ENCODE measurements around the gene LRRD1. TPM values are rescaled to one million over a fixed set of nuclear protein-coding genes. Genes with fewer than 3 reads are reported as not detected.
"Not testable (repeated sequence)": the region's sequence is repeated elsewhere in the genome, so short reads cannot be mapped to it uniquely, and the experiment has no call there.

The LRRD1 gene
- total RNA-seq, 4 donors from 2014 or later: 0.29 TPM; not detected in 3

DNA sequence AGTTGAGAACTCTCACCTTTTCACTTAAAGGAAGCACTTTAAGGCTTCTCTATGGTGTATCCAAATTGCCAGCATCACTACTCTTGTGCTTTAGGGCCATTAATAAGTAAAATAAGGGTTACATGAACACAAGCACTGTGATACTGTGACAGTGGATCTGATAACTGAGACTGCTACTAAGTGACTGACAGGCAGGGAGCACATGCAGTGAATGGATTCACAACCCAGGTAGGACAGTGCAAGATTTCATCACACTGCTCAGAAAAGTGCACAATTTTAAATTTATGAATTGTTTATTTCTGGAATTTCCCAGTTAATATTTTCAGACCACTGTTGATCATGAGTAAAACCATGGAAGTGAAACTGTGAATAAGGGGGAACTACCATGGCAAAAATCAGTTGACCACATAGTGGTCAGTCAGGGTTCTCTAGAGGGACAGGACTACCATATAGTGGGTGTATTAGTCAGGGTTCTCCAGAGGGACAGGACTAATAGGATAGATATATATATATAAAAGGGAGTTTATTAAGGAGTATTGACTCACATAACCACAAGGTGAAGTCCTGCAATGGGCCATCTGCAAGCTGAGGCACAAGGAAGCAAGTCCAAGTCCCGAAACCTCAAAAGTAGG, 23.7 kb downstream of the LRRD1 start:
- no peaks in the 10 kb centered on the region for H3K9me3 ChIP-seq
- no peak overlapping the region for H3K4me3 ChIP-seq
- H3K27me3 ChIP-seq: no peaks in the 10 kb centered on the region
- no peak for DNase-seq (ENCODE audit: low spot score in 2 of 2)
- H3K36me3 ChIP-seq: no peaks in the 10 kb centered on the region
- 94% methylated on average over 1 of the region's 1 CpG for WGBS
- no peak overlapping the region for H3K27ac ChIP-seq
- TF ChIP-seq POLR2A (IDR thresholded peaks at IDR 0.05) (no peak), POLR2AphosphoS5 (IDR thresholded peaks at IDR 0.05) (no peak), EP300 (IDR thresholded peaks at IDR 0.05) (no peak)
- TF ChIP-seq, protein P1, sequence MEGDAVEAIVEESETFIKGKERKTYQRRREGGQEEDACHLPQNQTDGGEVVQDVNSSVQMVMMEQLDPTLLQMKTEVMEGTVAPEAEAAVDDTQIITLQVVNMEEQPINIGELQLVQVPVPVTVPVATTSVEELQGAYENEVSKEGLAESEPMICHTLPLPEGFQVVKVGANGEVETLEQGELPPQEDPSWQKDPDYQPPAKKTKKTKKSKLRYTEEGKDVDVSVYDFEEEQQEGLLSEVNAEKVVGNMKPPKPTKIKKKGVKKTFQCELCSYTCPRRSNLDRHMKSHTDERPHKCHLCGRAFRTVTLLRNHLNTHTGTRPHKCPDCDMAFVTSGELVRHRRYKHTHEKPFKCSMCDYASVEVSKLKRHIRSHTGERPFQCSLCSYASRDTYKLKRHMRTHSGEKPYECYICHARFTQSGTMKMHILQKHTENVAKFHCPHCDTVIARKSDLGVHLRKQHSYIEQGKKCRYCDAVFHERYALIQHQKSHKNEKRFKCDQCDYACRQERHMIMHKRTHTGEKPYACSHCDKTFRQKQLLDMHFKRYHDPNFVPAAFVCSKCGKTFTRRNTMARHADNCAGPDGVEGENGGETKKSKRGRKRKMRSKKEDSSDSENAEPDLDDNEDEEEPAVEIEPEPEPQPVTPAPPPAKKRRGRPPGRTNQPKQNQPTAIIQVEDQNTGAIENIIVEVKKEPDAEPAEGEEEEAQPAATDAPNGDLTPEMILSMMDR (IDR thresholded peaks at IDR 0.05): no peak
- H3K4me1 ChIP-seq: no peaks in the 10 kb centered on the region

DNA sequence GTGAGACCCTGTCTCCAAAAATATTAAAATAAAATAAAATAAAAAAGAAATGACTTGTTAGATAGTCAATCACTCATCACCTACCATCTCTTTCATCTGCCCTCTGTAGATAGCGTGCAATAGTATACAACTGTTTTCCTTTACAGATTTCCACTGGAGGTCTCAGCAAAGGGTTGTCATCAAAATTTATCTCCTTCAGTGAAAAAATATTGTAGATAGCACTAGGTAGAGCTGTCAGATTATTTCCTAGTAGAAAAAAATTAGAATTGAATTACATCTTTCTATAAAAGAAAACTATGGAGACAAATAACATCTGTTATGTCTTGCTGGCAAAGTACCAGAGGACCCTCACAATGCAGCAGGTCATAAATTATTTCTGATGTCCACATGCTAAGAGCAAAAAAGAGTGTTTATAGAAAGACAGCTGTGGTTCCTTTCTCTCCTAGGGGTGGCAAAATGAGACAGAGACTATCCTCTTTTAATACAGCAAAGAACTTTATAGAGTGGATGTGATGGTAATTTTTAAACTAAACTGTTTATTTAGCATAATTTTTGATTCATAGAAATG, 28.4 kb downstream of the LRRD1 start:
- TF ChIP-seq POLR2A (IDR thresholded peaks at IDR 0.05): no peak
- Histone ChIP-seq H3K27ac (no peak overlapping the region), H3K4me1 (no peaks in the 10 kb centered on the region), H3K4me3 (no peak overlapping the region), H3K36me3 (no peaks in the 10 kb centered on the region), H3K27me3 (no peaks in the 10 kb centered on the region), H3K9me3 (no peaks in the 10 kb centered on the region)
- 74% methylated on average over 1 of the region's 1 CpG for WGBS
- DNase-seq (ENCODE audit: low spot score in 2 of 2): no peak

DNA sequence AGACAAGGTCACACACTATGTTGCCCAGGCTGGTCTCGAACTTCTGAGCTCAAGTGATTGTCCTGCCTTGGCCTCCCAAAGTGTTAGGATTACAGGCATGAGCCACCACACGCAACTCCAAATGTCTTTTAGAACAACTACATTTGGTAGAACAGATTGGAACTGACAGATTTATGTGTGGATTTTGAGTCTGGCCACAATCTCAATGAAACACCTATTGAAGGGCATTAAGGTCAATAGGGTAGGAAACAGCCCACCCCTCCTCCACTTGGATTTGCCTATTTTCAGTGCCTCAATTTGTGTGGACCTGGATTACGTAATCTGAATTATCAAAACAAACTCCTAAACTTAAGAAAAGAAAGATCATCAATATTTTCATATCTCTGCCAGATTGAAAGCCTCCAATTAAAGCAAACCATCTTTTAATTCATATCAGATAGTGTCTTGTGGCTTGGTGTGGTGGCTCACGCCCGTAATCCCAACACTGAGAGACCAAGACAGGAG, 29.2 kb downstream of the LRRD1 start:
- H3K27ac ChIP-seq: no peak overlapping the region
- no peaks in the 10 kb centered on the region for H3K27me3 ChIP-seq
- H3K4me3 ChIP-seq: no peak overlapping the region
- TF ChIP-seq EP300 (IDR thresholded peaks at IDR 0.05) (no peak), POLR2AphosphoS5 (IDR thresholded peaks at IDR 0.05) (no peak), POLR2A (IDR thresholded peaks at IDR 0.05) (no peak)
- TF ChIP-seq, protein P1 (IDR thresholded peaks at IDR 0.05): no peak
- H3K36me3 ChIP-seq: no peaks in the 10 kb centered on the region
- 94% methylated on average over 5 of the region's 5 CpGs for WGBS
- no peaks in the 10 kb centered on the region for H3K4me1 ChIP-seq
- no peaks in the 10 kb centered on the region for H3K9me3 ChIP-seq
- no peak for DNase-seq (ENCODE audit: low spot score in 2 of 2)

DNA sequence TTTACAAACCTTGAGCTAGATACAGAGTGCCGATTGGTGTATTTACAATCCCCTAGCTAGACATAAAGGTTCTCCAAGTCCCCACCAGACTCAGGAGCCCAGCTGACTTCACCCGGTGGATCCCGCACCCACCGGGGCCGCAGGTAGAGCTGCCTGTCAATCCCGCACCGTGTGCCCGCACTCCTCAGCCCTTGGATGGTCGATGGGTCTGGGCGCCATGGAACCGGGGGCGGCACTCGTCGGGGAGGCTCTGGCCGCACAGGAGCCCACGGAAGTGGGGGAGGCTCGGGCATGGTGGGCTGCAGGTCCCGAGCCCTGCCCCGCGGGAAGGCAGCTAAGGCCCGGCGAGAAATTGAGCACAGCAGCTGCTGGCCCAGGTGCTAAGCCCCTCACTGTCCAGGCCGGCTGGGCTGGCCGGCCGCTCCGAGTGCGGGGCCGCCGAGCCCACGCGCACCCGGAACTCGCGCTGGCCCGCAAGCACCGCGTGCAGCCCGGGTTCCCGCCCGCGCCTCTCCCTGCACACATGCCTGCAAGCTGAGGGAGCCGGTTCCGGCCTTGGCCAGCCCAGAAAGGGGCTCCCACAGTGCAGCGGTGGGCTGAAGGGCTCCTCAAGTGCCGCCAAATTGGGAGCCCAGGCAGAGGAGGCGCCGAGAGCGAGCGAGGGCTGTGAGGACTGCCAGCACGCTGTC, 35.6 kb downstream of the LRRD1 start:
- not testable (repeated sequence) for DNase-seq (ENCODE audit: low spot score in 2 of 2); H3K36me3 ChIP-seq; H3K4me3 ChIP-seq; H3K27ac ChIP-seq; H3K27me3 ChIP-seq; H3K4me1 ChIP-seq; H3K9me3 ChIP-seq
- WGBS: 96% methylated on average over 25 of the region's 50 CpGs

DNA sequence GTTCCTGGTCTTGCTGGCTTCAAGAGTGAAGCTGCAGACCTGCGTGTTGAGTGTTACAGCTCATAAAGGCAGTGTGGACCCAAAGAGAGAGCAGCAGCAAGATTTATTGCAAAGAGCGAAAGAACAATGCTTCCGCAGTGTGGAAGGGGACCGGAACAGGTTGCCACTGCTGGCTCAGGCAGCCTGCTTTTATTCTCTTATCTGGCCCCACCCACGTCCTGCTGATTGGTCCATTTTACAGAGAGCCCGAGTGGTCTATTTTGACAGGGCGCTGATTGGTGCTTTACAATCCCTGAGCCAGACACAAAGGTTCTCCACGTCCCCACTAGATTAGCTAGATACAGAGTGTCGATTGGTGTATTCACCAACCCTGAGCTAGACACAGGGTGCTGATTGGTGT, 36.2 kb downstream of the LRRD1 start:
- not testable (repeated sequence) for H3K4me3 ChIP-seq; H3K9me3 ChIP-seq; H3K27ac ChIP-seq; H3K27me3 ChIP-seq; H3K36me3 ChIP-seq; H3K4me1 ChIP-seq; DNase-seq (ENCODE audit: low spot score in 2 of 2)
- WGBS: 93% methylated on average over 9 of the region's 9 CpGs

DNA sequence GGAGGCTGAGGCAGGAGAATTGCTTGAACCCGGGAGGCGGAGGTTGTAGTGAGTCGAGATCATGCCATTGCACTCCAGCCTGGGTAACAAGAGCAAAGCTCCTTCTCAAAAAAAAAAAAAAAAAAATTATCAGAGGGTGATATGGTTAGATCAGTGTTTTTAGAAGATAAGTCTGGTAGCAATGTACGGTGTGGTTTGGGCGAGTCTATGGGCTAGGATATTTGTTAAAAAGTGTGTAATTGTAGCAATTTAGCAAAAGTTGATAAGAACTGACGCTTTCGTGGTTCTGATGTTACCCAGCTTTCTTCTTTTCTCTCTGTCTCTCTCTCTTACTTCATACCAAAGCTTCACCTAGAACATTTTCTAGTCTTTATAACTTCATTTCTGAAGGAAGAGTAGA, 37.8 kb downstream of the LRRD1 start:
- no peak overlapping the region for H3K4me3 ChIP-seq
- TF ChIP-seq POLR2A (IDR thresholded peaks at IDR 0.05) (no peak), EP300 (IDR thresholded peaks at IDR 0.05) (no peak), POLR2AphosphoS5 (IDR thresholded peaks at IDR 0.05) (no peak)
- TF ChIP-seq, protein P1 (IDR thresholded peaks at IDR 0.05): no peak
- no peaks in the 10 kb centered on the region for H3K9me3 ChIP-seq
- no peaks in the 10 kb centered on the region for H3K27me3 ChIP-seq
- no peak overlapping the region for H3K27ac ChIP-seq
- H3K36me3 ChIP-seq: no peaks in the 10 kb centered on the region
- H3K4me1 ChIP-seq: no peaks in the 10 kb centered on the region
- WGBS: 96% methylated on average over 7 of the region's 7 CpGs
- no peak for DNase-seq (ENCODE audit: low spot score in 2 of 2)
